AG09319 (cell line): Measurements from ENCODE around the gene UVSSA.

Experiments used
- DNase-seq: peaks from one replicate; pipeline ENCODE4 v3.0.0-alpha.2; 2010; ENCODE audit warnings: low read depth; ENCODE audit errors: extremely low read depth
- TF ChIP-seq, protein P1 (sequence below): IDR thresholded peaks from 2 replicates; pipeline ENCODE4 v1.5.1; 2011; ENCODE audit warnings: low read depth, mild to moderate bottlenecking, inconsistent platforms, low read length, moderate library complexity

The UVSSA gene

DNA sequence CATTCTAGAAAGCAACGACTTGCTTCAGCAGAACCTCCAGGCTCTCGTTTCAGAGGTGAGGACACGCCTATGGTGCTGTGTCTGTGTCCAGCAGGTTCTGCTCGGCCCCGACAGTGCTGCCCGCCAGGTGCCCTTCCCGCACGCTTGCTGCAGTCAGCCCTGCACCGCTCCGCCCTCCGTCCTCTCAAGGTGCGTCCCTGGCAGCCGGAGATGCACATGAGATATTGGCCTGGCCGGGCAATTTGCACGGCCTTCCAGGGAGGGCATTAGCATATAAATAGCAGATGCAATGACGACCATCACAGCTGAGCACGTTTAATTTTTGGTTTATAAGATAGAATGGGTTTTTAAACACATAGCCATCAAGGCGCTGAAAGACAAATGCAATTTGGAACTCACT is 14.4 kb downstream of the UVSSA start:
- DNase-seq = no peak
- TF ChIP-seq, protein P1, sequence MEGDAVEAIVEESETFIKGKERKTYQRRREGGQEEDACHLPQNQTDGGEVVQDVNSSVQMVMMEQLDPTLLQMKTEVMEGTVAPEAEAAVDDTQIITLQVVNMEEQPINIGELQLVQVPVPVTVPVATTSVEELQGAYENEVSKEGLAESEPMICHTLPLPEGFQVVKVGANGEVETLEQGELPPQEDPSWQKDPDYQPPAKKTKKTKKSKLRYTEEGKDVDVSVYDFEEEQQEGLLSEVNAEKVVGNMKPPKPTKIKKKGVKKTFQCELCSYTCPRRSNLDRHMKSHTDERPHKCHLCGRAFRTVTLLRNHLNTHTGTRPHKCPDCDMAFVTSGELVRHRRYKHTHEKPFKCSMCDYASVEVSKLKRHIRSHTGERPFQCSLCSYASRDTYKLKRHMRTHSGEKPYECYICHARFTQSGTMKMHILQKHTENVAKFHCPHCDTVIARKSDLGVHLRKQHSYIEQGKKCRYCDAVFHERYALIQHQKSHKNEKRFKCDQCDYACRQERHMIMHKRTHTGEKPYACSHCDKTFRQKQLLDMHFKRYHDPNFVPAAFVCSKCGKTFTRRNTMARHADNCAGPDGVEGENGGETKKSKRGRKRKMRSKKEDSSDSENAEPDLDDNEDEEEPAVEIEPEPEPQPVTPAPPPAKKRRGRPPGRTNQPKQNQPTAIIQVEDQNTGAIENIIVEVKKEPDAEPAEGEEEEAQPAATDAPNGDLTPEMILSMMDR = no peak

DNA sequence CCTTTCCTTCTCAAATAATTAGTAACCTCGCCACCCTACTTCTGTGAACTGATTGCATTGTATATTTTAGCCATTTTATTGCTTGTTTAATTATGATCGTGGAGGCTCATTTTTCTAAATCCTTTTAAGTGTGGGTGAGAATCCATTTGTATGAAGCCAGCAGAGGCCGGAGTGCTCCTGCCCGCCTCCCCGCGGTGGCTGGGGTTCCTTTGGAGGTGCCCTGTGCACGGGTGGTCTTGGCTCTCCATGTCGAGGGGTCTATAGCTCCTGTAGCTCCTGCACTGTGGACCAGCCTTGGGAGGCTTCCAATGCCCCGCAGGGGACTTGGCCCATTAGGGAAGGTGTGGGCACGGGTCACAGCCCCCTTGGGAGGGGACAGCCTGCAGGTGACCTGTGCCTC is 15.0 kb downstream of the UVSSA start:
- DNase-seq = no peak
- TF ChIP-seq, protein P1 = no peak

DNA sequence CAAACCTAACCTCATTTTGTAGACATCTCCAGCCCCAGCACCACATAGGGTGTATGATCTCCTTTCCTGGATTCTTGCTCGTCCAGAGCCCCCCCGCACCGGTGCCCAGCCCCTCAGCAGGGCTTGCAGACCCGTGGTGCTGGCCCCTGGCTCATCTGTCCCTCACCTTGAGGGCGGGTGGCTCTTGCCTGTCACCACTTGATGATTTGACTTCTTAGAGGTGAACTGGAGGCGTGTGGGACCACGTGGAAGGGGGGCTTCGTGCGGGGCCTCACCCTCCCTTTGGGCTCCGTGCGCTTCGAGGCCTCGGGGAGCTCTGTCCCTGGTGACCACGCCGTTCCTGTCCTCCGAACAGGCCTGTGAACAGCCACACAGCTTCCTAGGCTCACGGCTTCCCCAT is 15.5 kb downstream of the UVSSA start:
- TF ChIP-seq, protein P1 = no peak
- DNase-seq = no peak

DNA sequence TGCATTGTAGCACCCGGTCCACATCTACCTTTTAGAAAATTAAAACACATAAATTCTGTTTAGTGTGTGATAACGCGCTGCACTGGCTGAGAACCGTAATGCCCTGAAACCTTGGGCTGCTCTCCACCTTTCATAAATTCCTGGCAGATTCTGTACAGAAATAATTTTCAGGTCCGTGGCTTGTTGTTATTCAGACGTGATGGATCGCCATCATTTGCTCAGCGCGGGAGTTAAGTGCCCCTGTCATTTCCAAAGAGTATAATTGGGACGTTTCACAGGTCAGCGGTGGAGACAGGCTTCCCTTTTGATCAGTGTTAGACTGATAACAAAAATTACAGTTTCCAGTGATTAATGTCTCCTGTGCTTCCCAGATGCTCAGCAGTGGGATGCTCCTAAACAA is 16.5 kb downstream of the UVSSA start:
- DNase-seq = no peak
- TF ChIP-seq, protein P1 = no peak

DNA sequence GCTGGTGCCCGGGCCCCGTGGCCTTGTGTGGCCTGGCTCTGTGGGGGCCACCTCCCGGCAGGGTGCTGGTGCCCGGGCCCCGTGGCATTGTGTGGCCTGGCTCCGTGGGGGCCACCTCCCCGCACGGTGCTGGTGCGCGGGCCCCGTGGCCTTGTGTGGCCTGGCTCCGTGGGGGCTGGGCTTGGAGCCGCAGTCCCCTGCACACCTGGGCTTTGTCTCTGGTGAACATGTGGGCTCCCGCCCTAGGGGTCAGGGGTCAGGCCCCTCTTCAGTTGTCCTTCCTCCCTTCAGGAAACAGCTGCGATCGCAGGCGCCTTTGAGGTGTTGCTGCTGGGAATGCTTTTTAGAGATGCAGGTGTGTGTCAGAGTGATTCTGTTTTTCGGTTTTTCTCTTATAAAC is 17.2 kb downstream of the UVSSA start:
- no peak for DNase-seq
- TF ChIP-seq, protein P1 = no peak

DNA sequence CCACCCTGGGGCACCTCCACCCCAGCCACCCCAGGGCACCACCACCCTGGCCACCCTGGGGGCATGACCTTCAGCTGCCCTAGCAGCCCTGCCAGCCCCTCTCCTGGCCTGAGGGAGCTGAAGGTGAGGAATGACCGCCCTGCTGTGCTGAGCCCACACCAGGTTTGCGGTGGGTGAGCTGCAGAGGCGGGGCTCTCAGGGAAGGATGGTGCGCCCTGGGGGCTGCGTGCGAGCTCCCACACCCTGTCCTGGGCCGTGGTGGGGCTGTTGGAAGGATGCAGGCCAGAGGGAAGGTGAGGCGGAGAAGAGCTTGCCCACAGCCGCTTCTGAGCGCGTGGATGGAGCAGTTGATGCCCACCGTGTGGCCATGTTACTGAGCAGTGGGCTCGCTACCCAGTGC is 17.7 kb downstream of the UVSSA start:
- TF ChIP-seq, protein P1 = no peak

DNA sequence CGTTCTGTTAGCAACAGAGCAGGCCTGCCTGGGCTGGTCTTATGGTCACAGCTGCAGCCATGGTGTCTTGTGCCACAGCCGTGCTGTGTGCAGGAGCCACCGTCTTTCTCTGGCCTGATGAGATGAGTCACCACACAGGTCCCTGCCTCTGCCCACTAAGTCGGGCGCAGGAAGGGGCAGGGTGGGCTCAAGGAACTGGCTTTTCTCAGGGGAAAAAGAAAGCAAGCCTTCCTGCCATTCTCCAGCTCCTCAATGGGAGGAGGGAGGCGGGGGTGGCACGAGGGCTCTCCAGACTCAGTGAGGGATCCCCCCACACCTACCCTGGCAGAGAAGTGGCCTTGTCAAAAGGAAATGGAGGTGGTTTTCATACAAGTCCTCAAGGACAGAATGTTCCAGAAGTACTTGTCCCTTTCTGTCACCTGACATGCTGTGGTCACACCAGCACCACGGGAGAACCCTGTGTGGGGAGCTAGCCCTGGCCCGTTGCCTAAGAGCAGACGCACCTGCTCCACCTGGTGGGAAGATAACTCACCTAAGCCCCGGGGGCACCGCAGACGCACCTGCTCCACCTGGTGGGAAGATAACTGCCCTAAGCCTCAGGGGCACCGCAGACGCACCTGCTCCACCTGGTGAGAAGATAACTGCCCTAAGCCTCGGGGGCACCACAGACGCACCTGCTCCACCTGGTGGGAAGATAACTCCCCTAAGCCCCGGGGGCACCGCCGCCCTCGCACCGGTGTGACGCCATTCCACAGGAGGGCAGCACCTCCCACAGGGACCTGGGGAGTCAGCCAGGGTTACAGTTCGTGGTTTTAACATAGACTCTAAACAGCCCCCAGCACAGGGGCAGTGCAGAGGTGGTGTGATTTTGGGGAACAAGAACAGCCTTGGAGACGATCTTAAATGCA is 18.5 kb downstream of the UVSSA start:
- TF ChIP-seq, protein P1 = no peak

More for the DNA sequence above, 17.7 kb downstream of the UVSSA start:
- DNase-seq = no peak

More for the DNA sequence above, 18.5 kb downstream of the UVSSA start:
- no peak for DNase-seq
